ENCODE results near the gene CRELD1. TPM values are rescaled to one million over a fixed set of nuclear protein-coding genes. Genes with fewer than 3 reads are reported as not detected.

Gene CRELD1
- polyA plus RNA-seq, 1 experiment: 29.5 TPM

- ChIA-PET POLR2A (no interaction called here), CTCF (no interaction called here)
- no peaks in the 10 kb centered on the region for H3K27me3 ChIP-seq (ENCODE audit: control insufficient read depth, insufficient read depth, low read length)
- H3K4me3 ChIP-seq (ENCODE audit: low read depth, low read length): no peak overlapping the region
- H3K27ac ChIP-seq (ENCODE audit: low read depth, low read length): no peak overlapping the region
- no peak for TF ChIP-seq CTCF (IDR thresholded peaks at IDR 0.05; ENCODE audit: low read depth, low read length)
- DNase-seq (ENCODE audit: low read depth, low spot score): no peak
- no peaks in the 10 kb centered on the region; the same call in 1 of the 2 replicates for H3K9me3 ChIP-seq (ENCODE audit: control insufficient read depth, insufficient read depth, low read length)
These were observed 15.2 kb upstream of the CRELD1 start for GRCh38 chr3:9918261-9919038.

- no peaks in the 10 kb centered on the region; the same call in 1 of the 2 replicates for H3K9me3 ChIP-seq (ENCODE audit: control insufficient read depth, insufficient read depth, low read length)
- H3K27ac ChIP-seq (ENCODE audit: low read depth, low read length): no peak overlapping the region
- no peak for DNase-seq (ENCODE audit: low read depth, low spot score)
- TF ChIP-seq CTCF (IDR thresholded peaks at IDR 0.05; ENCODE audit: low read depth, low read length): no peak
- CTCF ChIA-PET: no interaction called here
- H3K4me3 ChIP-seq (ENCODE audit: low read depth, low read length): no peak overlapping the region
- POLR2A ChIA-PET: no interaction called here
- H3K27me3 ChIP-seq (ENCODE audit: control insufficient read depth, insufficient read depth, low read length): no peaks in the 10 kb centered on the region
These were observed 5.5 kb upstream of the CRELD1 start for GRCh38 chr3:9928158-9928557.

GRCh38 chr3:9930804-9931418 lies 2.7 kb upstream of the CRELD1 start:
- ChIA-PET CTCF (interaction anchor here (0.5 to 5.4 kb wide), 13 partner anchors 15 to 577 kb away, joined by 3 to 43 read pairs (median 4); partner anchors contain the start of gene IL17RC), POLR2A (interaction anchor here (0.6 kb wide), 1 partner anchor 28 kb away, joined by 3 read pairs; no protein-coding TSS in a partner anchor)
- H3K27ac ChIP-seq (ENCODE audit: low read depth, low read length): no peak overlapping the region

GRCh38 chr3:9932535-9932842 lies 1.1 kb upstream of the CRELD1 start:
- TF ChIP-seq CTCF (IDR thresholded peaks at IDR 0.05; ENCODE audit: low read depth, low read length): no peak
- no peaks in the 10 kb centered on the region; the same call in 1 of the 2 replicates for H3K9me3 ChIP-seq (ENCODE audit: control insufficient read depth, insufficient read depth, low read length)
- peak overlapping the region; percentile 93 for H3K27ac ChIP-seq (ENCODE audit: low read depth, low read length)
- H3K4me3 ChIP-seq (ENCODE audit: low read depth, low read length): peak overlapping the region; percentile 77
- ChIA-PET CTCF (interaction anchor here (0.6 to 5.4 kb wide), 35 partner anchors 11 to 1490 kb away, joined by 3 to 43 read pairs (median 5); partner anchors contain the start of genes IL17RC, PRRT3, RPUSD3 and TATDN2), POLR2A (interaction anchor here (0.6 to 2.2 kb wide), 8 partner anchors 11 to 140 kb away, joined by 3 to 22 read pairs (median 6); partner anchors contain the start of genes ARPC4, IL17RE and JAGN1)
- DNase-seq (ENCODE audit: low read depth, low spot score): no peak
- H3K27me3 ChIP-seq (ENCODE audit: control insufficient read depth, insufficient read depth, low read length): no peaks in the 10 kb centered on the region

More at GRCh38 chr3:9930804-9931418, 2.7 kb upstream of the CRELD1 start:
- Histone ChIP-seq H3K9me3 (ENCODE audit: control insufficient read depth, insufficient read depth, low read length) (no peaks in the 10 kb centered on the region; the same call in 1 of the 2 replicates), H3K4me3 (ENCODE audit: low read depth, low read length) (no peak overlapping the region), H3K27me3 (ENCODE audit: control insufficient read depth, insufficient read depth, low read length) (no peaks in the 10 kb centered on the region)
- DNase-seq (ENCODE audit: low read depth, low spot score): no peak
- TF ChIP-seq CTCF (IDR thresholded peaks at IDR 0.05; ENCODE audit: low read depth, low read length): 0 out of 2 replicates have a peak, but pooled peaks have one; percentile 5

All from AG04450 (cell line).